Activated CD4-positive, alpha-beta memory T cell treated with anti-CD3 and anti-CD28 coated beads, Interleukin-2, amount 10 ng/mL, durations not matched to agents 7 days and 5 days (primary cell): ENCODE data around the gene ITPK1. TPM values are rescaled to one million over a fixed set of nuclear protein-coding genes. Genes with fewer than 3 reads are reported as not detected.
"Not testable (repeated sequence)": the region's sequence is repeated elsewhere in the genome, so short reads cannot be mapped to it uniquely, and the experiment has no call there.

ENCODE experiments used
- CTCF ChIA-PET: fragments of 350-600 bp; sonication (Branson Sonifier 250); formaldehyde crosslinking; loops from one replicate; lab custom pipeline; 2021; ENCODE audit warnings: antibody characterized with exemption, inconsistent platforms; lab: Charles Lee
- POLR2A ChIA-PET: fragments of 350-600 bp; sonication (Branson Sonifier 250); formaldehyde crosslinking; loops from one replicate; lab custom pipeline; 2021; ENCODE audit warnings: antibody characterized with exemption; lab: Charles Lee
- DNase-seq: peaks from one replicate; pipeline ENCODE4 v3.0.0-alpha.2; 2020
- H3K27ac Mint-ChIP-seq: one replicate; pipeline ENCODE4 v1.8.0; 2021; ENCODE audit warnings: mild to moderate bottlenecking, mixed read lengths
- H3K27me3 Mint-ChIP-seq: one replicate; pipeline ENCODE4 v1.8.0; 2021; ENCODE audit warnings: mixed read lengths
- H3K36me3 Mint-ChIP-seq: one replicate; pipeline ENCODE4 v1.8.0; 2021; ENCODE audit warnings: low read depth, mixed read lengths
- H3K4me1 Mint-ChIP-seq: one replicate; pipeline ENCODE4 v1.8.0; 2021; ENCODE audit warnings: mixed read lengths
- H3K4me3 Mint-ChIP-seq: one replicate; pipeline ENCODE4 v1.8.0; 2021; ENCODE audit warnings: mild to moderate bottlenecking, mixed read lengths
- H3K9me3 Mint-ChIP-seq: one replicate; pipeline ENCODE4 v1.8.0; 2021; ENCODE audit warnings: mixed read lengths
- total RNA-seq, 2 experiments: library from RNA; stranded (reverse); gene quantifications; one replicate each; pipeline ENCODE4 v1.2.3, GENCODE V29; 2021

Gene ITPK1
- total RNA-seq, 2 experiments from 2014 or later = 59.3 to 62.3 TPM

DNA sequence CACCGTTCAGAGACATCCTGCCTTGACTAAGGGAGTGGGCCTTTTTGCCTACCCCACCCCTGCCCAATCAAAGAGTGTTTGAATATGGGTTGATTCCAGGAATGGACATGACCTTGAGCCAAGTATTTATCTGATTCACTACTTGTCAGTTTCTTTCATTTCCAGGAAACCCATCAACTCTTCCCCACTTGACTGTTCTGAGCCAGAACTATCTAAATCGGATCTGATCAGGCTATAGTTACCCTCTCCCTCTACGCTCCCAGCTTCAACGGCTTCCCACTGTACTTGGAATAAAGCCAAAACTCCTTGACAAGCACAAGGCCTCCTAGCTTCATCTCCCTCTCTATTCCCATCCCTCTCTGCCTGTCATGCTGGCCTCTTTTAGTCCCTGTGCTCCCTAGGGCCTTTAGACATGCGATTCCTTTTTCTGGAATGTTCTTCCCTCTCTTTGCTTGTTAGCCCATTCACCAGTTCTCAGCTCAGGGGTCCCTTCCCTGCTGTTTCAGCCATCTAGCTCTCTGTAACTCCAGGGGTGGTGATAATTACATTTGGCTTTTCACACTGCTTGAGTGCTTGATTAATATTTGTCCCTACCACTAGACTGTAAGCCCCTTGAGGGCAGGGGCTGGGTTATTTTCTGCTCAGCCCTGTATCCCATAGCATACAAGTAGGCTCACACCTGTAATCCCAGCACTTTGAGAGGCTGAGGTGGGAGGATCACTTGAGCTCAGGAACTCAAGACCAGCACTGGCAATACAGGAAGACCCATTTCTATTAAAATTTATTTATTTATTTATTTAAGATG is 5.5 kb upstream of the ITPK1 start:
- Mint-ChIP-seq H3K27me3 (no peaks in the 10 kb centered on the region), H3K36me3 (no peaks in the 10 kb centered on the region), H3K4me1 (peaks cover 9% of the 10 kb centered on the region), H3K9me3 (no peaks in the 10 kb centered on the region), H3K27ac (no peak overlapping the region), H3K4me3 (no peak overlapping the region)
- ChIA-PET CTCF (interaction anchor here (6.4 kb wide), 1 partner anchor 11 kb away, joined by 31 read pairs; no protein-coding TSS in a partner anchor), POLR2A (no interaction called here)
- DNase-seq = no peak

DNA sequence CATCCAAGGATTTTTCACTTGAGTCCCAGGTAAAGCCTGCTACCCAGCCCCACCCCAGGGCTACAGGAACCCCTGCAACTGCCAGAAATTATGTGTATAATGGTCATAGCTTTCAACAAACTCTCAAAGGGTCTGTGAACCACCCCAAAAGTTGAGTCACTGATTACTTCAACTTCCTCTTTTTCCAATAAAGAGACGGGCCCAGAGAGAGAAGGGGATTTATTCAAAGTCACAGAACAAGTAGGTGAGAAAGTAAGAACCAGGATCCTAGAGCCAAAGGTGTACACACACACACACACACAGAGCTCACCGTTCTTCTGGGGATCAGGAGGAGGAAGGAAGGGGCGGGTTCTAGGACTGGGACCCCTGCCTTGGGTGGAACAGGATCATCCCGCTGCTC is 4.8 kb upstream of the ITPK1 start:
- Mint-ChIP-seq H3K36me3 (no peaks in the 10 kb centered on the region), H3K4me3 (no peak overlapping the region), H3K27ac (no peak overlapping the region), H3K9me3 (no peaks in the 10 kb centered on the region), H3K27me3 (no peaks in the 10 kb centered on the region), H3K4me1 (peaks cover 9% of the 10 kb centered on the region)
- POLR2A ChIA-PET = no interaction called here
- CTCF ChIA-PET = interaction anchor here (6.4 kb wide), 1 partner anchor 12 kb away, joined by 31 read pairs; no protein-coding TSS in a partner anchor
- DNase-seq = no peak

DNA sequence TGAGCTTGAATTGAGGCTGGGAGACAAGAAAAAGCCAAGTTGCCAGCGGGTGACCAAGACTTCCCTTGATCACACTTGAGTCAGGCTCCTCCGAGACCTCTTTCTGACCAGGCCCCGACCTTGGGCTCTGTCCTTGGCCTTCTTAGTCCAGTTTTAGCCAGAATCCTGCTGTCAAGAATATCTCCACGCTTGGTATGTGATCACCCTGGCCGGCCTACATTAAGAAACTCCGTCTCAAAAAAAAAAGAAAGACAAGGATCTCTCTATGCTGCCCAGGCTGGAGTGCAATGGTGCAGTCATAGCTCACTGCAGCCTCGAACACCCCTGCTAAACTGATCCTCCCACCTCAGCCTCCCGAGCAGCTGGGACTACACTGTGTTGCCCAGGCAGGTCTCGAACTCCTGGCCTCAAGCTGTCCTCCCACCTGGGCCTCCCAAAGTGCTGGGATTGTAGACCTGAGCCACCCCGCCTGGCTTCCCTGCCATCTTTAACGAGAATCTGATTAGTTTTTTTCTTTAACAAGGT is 1.0 kb upstream of the ITPK1 start:
- peak overlapping the region; percentile 75 for H3K27ac Mint-ChIP-seq
- H3K9me3 Mint-ChIP-seq = no peaks in the 10 kb centered on the region
- H3K27me3 Mint-ChIP-seq = no peaks in the 10 kb centered on the region
- POLR2A ChIA-PET = interaction anchor here (1.1 to 4.7 kb wide), 6 partner anchors 11 to 89 kb away, joined by 3 to 61 read pairs (median 4); partner anchors contain the start of genes LYSET and MOAP1
- CTCF ChIA-PET = interaction anchor here (0.7 to 1.4 kb wide), 9 partner anchors 13 to 920 kb away, joined by 3 to 7 read pairs (median 3); partner anchors contain the start of genes LYSET and MOAP1
- no peak for DNase-seq
- H3K4me3 Mint-ChIP-seq = peak overlapping the region; percentile 70
- no peaks in the 10 kb centered on the region for H3K36me3 Mint-ChIP-seq
- peaks cover 31% of the 10 kb centered on the region for H3K4me1 Mint-ChIP-seq

DNA sequence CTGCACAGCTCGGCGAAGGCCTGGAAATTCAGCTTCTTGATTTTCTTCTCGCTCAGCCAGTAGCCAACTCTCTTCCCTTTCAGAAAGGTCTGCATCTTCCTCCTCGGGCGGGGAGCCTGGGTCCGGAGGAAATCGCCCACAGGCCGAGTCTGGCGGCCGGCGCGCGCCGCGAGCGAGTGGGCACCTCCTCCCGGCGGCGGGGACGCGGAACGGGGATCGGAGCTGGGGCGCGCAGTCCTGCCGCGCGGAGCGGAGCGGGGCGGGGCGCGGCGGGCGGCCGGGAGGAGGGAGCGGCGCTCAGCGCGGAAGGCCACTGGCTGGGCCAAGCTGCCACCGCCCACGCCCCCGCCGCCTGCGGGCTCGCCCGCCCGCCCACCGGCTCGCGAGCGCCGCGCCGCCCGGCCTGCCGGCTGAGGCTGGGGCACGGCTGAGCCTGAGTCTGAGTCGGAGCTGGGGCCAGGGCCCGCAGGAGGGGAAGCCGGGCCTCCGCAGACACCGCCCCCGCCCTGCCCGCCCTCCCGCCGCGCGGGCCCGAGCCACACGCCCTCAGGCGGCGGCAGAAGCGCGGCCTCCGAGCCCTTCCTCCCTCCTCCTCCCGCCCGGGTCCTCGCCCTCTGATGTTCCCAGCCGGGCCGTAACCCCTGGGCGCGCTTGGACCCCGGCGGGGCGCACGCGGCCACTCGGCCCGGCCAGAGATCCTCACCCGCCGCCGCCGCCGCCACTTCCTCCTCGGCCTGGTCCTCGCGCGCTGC is 480 bp downstream of the ITPK1 start:
- ChIA-PET CTCF (interaction anchor here (0.9 to 4.0 kb wide), 11 partner anchors 11 to 843 kb away, joined by 3 to 99 read pairs (median 14); partner anchors contain the start of genes LYSET and MOAP1), POLR2A (interaction anchor here (0.8 to 4.7 kb wide), 9 partner anchors 11 to 848 kb away, joined by 3 to 61 read pairs (median 6); partner anchors contain the start of genes GON7, LYSET, MOAP1 and UBR7)
- peak overlapping the region; percentile 86 for H3K4me3 Mint-ChIP-seq
- H3K4me1 Mint-ChIP-seq = peaks cover 30% of the 10 kb centered on the region
- no peaks in the 10 kb centered on the region for H3K27me3 Mint-ChIP-seq
- peak overlapping the region; percentile 72 for H3K27ac Mint-ChIP-seq
- H3K9me3 Mint-ChIP-seq = no peaks in the 10 kb centered on the region
- peak; percentile 89 for DNase-seq
- H3K36me3 Mint-ChIP-seq = no peaks in the 10 kb centered on the region

DNA sequence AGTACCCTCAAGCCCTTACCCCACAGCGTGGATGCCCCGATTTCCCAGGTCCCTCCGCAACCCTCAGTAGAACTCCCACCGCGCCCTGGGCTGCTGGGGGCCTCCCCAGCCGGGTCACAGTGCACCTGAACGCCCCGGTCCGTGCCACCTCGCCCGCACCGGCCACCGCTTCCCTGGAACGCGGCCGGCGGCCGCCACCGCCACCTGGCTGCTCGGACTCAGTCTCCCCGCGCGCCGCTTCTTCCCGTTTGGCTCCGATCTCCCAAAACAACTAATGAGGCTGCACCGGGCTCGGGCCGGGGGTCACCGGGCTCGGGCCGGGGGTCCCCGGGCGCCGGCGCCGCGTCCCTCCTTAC is 1.0 kb downstream of the ITPK1 start:
- H3K9me3 Mint-ChIP-seq = no peaks in the 10 kb centered on the region
- no peak for DNase-seq
- H3K4me1 Mint-ChIP-seq = peaks cover 34% of the 10 kb centered on the region
- CTCF ChIA-PET = interaction anchor here (0.6 to 4.0 kb wide), 13 partner anchors 10 to 844 kb away, joined by 3 to 99 read pairs (median 5); partner anchors contain the start of genes LYSET and MOAP1
- H3K4me3 Mint-ChIP-seq = peak overlapping the region; percentile 86
- peak overlapping the region; percentile 62 for H3K27ac Mint-ChIP-seq
- no peaks in the 10 kb centered on the region for H3K27me3 Mint-ChIP-seq
- no peaks in the 10 kb centered on the region for H3K36me3 Mint-ChIP-seq
- POLR2A ChIA-PET = interaction anchor here (0.8 to 4.7 kb wide), 9 partner anchors 10 to 849 kb away, joined by 3 to 61 read pairs (median 6); partner anchors contain the start of genes GON7, LYSET, MOAP1 and UBR7

DNA sequence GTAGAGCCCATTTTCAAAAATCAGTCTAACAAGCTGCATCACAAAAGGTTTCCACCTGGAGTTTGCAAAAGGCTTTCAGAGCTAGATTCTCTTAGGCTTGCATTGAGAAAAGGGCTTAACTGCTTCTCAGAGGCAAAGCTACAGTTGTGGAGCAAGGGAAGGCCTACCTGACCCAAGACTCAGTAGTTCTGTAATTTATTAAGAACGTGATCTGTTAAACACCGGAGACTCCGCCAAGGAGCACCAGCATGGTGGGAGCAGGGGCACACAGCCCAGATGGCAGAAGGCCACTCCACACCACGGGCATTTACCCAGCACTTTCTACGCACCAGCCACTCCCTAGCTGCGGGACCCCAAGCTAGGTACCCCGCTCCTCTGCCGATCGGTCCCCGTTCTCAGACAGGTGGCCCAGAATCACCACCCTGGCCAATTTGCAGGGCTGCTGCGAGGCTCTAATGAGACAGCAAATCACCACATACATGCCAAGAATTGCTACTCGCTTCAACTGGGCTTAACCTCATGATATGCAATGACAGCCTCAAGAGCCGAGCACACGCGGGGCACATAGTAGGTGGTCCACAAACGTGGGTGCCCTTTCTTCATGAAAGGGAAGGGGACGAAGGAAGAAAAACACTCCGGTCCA is 1.5 kb downstream of the ITPK1 start:
- H3K27ac Mint-ChIP-seq = peak overlapping the region; percentile 62
- ChIA-PET POLR2A (interaction anchor here (0.8 to 4.7 kb wide), 9 partner anchors 10 to 849 kb away, joined by 3 to 61 read pairs (median 6); partner anchors contain the start of genes GON7, LYSET, MOAP1 and UBR7), CTCF (interaction anchor here (0.6 to 4.0 kb wide), 28 partner anchors 10 to 319 kb away, joined by 3 to 99 read pairs (median 8); partner anchors contain the start of genes GON7, LYSET, MOAP1 and UBR7)
- no peaks in the 10 kb centered on the region for H3K36me3 Mint-ChIP-seq
- no peaks in the 10 kb centered on the region for H3K27me3 Mint-ChIP-seq
- peaks cover 37% of the 10 kb centered on the region for H3K4me1 Mint-ChIP-seq
- H3K9me3 Mint-ChIP-seq = no peaks in the 10 kb centered on the region
- DNase-seq = no peak
- peak overlapping the region; percentile 86 for H3K4me3 Mint-ChIP-seq

DNA sequence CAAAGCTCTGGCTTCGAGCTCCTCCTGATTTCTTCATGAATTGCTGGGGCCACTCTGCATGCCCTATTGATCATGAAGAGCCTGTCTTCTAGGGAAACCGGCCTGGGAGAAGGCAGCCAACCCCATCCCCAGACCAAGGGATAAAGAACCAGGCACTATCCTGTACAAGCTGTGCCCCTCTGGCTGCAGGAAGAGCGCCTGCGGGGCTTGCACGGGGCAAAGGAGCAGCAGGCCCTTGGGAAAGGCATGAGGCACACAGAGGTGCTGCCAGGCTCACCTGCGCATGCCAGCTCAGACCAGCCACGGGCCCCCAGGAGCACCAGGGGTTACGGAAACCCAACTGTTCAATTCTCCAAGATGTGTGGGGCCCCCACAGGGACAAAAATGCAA is 2.1 kb downstream of the ITPK1 start:
- CTCF ChIA-PET = interaction anchor here (0.8 to 4.0 kb wide), 41 partner anchors 9 to 1066 kb away, joined by 3 to 99 read pairs (median 6); partner anchors contain the start of genes GOLGA5, GON7, LYSET and MOAP1
- no peaks in the 10 kb centered on the region for H3K9me3 Mint-ChIP-seq
- POLR2A ChIA-PET = interaction anchor here (0.8 to 4.7 kb wide), 8 partner anchors 9 to 93 kb away, joined by 3 to 61 read pairs (median 8); partner anchors contain the start of genes GON7, LYSET, MOAP1 and UBR7
- H3K27ac Mint-ChIP-seq = peak overlapping the region; percentile 85
- DNase-seq = no peak
- peaks cover 37% of the 10 kb centered on the region for H3K4me1 Mint-ChIP-seq
- no peaks in the 10 kb centered on the region for H3K27me3 Mint-ChIP-seq
- H3K4me3 Mint-ChIP-seq = peak overlapping the region; percentile 86
- no peaks in the 10 kb centered on the region for H3K36me3 Mint-ChIP-seq

DNA sequence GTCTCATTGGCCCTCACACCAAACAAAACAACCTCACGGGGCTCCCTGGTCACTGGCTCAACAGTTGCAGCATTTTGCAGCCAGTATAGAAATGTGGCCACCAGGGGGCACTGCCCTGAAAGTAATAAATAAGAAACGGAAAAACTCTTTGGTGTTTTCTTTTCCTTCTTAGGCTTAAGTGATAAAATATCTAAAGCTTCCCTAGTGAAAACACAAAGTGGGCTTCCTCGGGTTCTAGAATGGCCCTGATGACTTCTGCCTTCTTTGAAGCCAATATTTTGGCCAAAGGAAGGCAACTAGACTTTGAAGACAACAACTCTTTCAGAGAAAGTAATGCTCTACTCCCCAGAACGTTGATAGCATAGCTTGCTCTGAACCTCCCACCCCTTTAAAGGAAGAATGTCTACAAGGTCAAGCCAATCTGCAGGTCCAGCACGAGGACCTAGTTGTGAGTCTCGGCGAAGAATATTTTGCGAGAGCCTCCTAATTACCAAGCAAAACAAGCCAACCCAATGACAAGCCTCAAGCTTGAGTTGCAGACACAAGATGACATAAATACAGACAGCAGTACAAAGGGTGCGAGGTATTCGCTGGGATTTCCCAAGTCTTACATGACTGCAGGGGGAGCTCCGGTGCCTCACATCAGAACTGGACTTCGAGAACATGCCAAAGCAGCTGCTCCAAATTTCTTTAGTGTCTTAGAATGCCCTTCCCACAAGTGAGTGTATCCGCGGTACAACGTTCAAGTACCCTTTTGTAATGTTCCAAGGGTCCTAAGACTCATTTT is 2.6 kb downstream of the ITPK1 start:
- Mint-ChIP-seq H3K27ac (peak overlapping the region; percentile 85), H3K4me1 (peaks cover 35% of the 10 kb centered on the region), H3K36me3 (no peaks in the 10 kb centered on the region), H3K4me3 (peak overlapping the region; percentile 86), H3K9me3 (no peaks in the 10 kb centered on the region), H3K27me3 (no peaks in the 10 kb centered on the region)
- DNase-seq = peak; percentile 81
- ChIA-PET POLR2A (interaction anchor here (0.8 to 4.7 kb wide), 7 partner anchors 9 to 94 kb away, joined by 3 to 61 read pairs (median 11); partner anchors contain the start of genes GON7, LYSET, MOAP1 and UBR7), CTCF (interaction anchor here (0.7 to 4.0 kb wide), 44 partner anchors 9 to 1067 kb away, joined by 3 to 99 read pairs (median 6); partner anchors contain the start of genes GOLGA5, GON7, LYSET and MOAP1)

DNA sequence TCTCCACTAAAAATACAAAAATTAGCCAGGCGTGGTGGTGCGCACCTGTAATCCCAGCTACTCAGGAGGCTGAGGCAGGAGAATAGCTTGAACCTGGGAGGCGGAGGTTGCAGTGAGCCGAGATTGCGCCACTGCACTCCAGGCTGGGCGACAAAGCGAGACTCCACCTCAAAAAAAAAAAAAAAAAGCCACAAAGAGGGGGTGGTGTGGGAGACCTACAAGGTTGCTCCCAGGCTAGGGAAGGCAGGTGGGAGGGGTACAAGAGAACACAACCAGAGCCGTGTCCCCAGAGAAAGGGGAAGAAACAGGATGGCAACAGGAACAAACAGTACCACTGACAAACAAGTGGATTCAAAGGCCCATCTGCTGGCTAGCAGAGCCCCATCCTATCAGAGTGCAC is 4.2 kb downstream of the ITPK1 start:
- POLR2A ChIA-PET, H3K4me3 Mint-ChIP-seq, H3K9me3 Mint-ChIP-seq, DNase-seq, H3K27me3 Mint-ChIP-seq, H3K27ac Mint-ChIP-seq, H3K36me3 Mint-ChIP-seq: not testable (repeated sequence)
- CTCF ChIA-PET = interaction anchor here (0.6 to 4.0 kb wide), 3 partner anchors 12 to 28 kb away, joined by 3 to 42 read pairs (median 3); no protein-coding TSS in a partner anchor
- H3K4me1 Mint-ChIP-seq = peaks cover 38% of the 10 kb centered on the region

DNA sequence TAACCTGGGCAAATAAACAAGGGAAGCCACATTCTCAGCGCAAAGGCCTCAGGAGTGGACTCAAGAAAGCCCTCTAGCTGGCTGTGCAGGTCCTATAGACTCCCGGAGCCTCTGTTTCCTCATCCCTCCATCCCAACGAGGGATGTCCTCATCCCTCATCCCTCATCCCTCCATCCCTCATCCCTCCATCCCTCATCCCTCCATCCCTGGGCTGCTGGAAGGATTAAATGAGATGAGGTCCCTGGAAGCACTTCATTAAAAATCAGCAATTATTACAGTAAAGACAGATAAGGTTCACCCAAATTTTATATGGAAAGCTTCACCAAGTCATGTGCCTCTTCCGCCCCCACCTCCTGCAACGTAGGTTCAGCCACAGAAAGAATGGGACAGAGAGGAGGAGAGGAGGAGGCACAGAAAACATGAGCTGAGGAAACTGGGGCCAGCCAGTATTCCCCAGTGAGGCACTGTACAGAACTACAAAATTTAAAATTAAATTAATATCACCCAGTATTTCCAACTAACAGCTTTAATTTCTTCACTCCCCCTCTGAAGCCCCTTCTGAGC is 4.8 kb downstream of the ITPK1 start:
- Mint-ChIP-seq H3K4me1 (peaks cover 40% of the 10 kb centered on the region), H3K27me3 (no peaks in the 10 kb centered on the region)
- CTCF ChIA-PET = interaction anchor here (0.9 to 1.2 kb wide), 2 partner anchors 29 to 68 kb away, joined by 3 to 4 read pairs; no protein-coding TSS in a partner anchor

More for the DNA sequence above, 4.8 kb downstream of the ITPK1 start:
- Mint-ChIP-seq H3K27ac (no peak overlapping the region), H3K4me3 (no peak overlapping the region), H3K9me3 (no peaks in the 10 kb centered on the region), H3K36me3 (no peaks in the 10 kb centered on the region)
- POLR2A ChIA-PET = no interaction called here
- DNase-seq = no peak
